B cell (primary cell): ENCODE measurements around the gene TRIM24.

ENCODE experiments used
- EZH2 ChIP-seq: IDR thresholded peaks from 2 replicates; pipeline ENCODE4 v1.6.1; 2012; ENCODE audit warnings: borderline replicate concordance, low read depth, mild to moderate bottlenecking, moderate library complexity, low read length; ENCODE audit not compliant: insufficient read depth, poor library complexity, severe bottlenecking
- TF ChIP-seq, protein P1 (sequence below): fragments of 200-600 bp; IDR thresholded peaks from one replicate; pipeline ENCODE4 v1.8.0; 2022; ENCODE audit warnings: antibody characterized with exemption, mild to moderate bottlenecking

- TF ChIP-seq, protein P1, sequence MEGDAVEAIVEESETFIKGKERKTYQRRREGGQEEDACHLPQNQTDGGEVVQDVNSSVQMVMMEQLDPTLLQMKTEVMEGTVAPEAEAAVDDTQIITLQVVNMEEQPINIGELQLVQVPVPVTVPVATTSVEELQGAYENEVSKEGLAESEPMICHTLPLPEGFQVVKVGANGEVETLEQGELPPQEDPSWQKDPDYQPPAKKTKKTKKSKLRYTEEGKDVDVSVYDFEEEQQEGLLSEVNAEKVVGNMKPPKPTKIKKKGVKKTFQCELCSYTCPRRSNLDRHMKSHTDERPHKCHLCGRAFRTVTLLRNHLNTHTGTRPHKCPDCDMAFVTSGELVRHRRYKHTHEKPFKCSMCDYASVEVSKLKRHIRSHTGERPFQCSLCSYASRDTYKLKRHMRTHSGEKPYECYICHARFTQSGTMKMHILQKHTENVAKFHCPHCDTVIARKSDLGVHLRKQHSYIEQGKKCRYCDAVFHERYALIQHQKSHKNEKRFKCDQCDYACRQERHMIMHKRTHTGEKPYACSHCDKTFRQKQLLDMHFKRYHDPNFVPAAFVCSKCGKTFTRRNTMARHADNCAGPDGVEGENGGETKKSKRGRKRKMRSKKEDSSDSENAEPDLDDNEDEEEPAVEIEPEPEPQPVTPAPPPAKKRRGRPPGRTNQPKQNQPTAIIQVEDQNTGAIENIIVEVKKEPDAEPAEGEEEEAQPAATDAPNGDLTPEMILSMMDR = no peak
- TF ChIP-seq EZH2 = no peak
Measured at GRCh38 chr7:138616085-138616484, 156.0 kb downstream of the TRIM24 start.
